Lower leg skin (tissue), 3 donors: ENCODE measurements around the gene PLA2G4E.

Experiments used
- CTCF ChIP-seq, 3 donors: fragments of 450-650 bp; IDR thresholded peaks; one replicate each; pipeline ENCODE4 v1.5.1; 2016; ENCODE audit warnings: antibody characterized with exemption in 3 of 3, mild to moderate bottlenecking in 3 of 3, moderate library complexity in 2 of 3
- POLR2A ChIP-seq, 2 donors: fragments of 450-650 bp; IDR thresholded peaks; one replicate each; pipeline ENCODE4 v1.6.1; 2016 to 2017; ENCODE audit warnings: antibody characterized with exemption in 2 of 2, mild to moderate bottlenecking in 1 of 2, moderate library complexity in 1 of 2

DNA sequence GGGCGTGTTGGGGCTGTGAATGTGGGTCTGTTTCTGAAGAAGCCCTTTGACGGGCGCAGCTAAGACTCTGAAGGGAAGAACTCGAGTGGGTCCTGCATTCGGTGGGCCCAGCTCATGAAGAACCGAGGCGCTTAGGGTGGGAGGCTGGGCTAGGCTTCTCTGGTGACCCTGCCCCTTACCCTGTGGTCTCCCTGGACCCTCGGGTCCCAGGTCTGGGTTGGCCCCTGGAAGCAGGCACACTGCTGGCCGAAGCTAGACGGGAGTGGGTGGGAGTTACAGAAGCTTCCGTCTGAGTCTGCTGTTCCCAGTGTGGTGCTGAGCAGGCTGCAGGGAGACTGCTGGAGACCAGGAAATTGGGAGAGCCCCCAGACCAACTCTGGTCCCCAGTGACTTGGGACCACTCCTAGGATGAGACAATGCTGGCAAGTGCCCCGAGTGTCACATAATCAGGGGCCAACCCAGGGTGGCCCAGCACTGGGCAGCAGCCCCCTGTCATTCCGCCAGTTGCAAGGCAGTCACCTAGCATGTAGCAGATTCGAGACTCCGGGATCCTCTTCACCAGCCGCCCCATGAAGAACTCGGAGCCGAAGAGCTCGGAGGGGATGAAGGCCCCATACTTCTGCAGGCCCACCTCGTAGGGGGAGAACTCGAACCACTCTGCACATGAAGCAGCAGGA lies 31.8 kb downstream of the PLA2G4E start:
- no peak for TF ChIP-seq POLR2A (IDR thresholded peaks at IDR 0.05)
- no peak for TF ChIP-seq CTCF (IDR thresholded peaks at IDR 0.05)
